ENCODE results near the gene PAK3. TPM values are rescaled to one million over a fixed set of nuclear protein-coding genes. Genes with fewer than 3 reads are reported as not detected.

PAK3 gene
- total RNA-seq, 2 donors from 2014 or later, result 1.4 to 2.7 TPM

DNA sequence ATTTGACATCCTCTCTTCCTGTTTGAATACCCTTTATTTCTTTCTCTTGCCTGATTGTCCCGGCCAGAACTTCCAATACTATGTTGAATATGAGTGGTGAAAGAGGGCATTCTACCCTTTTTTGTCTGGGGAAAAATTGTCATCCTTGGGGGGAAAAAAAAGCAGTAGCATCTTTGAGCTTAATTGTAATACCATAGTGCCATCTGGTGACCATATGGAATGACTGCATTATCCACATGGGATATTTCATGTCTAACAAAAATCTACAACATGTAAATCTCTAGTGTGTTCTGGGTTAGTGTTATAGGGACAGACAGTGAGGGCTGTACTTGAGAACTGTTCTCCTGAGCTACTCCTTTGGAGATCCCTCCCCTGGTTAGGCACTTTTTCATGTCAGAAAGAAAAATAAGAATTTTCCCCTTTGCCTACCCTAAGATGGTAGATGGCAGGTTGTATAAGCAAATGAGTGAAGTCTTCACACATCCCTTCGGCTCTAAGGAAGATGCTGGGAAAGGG, 148.3 kb downstream of the PAK3 start:
- ATAC-seq (no peak), DNase-seq (no peak)
- no peak overlapping the region for H3K27ac Mint-ChIP-seq
- H3K4me1 Mint-ChIP-seq, result no peaks in the 10 kb centered on the region
- no peaks in the 10 kb centered on the region for H3K27me3 Mint-ChIP-seq
- H3K9me3 ChIP-seq (ENCODE audit: control insufficient read depth, low read length, poor library complexity, severe bottlenecking), result no peaks in the 10 kb centered on the region
- H3K36me3 Mint-ChIP-seq (ENCODE audit: low read depth), result no peaks in the 10 kb centered on the region
- H3K4me3 Mint-ChIP-seq, result no peak overlapping the region

DNA sequence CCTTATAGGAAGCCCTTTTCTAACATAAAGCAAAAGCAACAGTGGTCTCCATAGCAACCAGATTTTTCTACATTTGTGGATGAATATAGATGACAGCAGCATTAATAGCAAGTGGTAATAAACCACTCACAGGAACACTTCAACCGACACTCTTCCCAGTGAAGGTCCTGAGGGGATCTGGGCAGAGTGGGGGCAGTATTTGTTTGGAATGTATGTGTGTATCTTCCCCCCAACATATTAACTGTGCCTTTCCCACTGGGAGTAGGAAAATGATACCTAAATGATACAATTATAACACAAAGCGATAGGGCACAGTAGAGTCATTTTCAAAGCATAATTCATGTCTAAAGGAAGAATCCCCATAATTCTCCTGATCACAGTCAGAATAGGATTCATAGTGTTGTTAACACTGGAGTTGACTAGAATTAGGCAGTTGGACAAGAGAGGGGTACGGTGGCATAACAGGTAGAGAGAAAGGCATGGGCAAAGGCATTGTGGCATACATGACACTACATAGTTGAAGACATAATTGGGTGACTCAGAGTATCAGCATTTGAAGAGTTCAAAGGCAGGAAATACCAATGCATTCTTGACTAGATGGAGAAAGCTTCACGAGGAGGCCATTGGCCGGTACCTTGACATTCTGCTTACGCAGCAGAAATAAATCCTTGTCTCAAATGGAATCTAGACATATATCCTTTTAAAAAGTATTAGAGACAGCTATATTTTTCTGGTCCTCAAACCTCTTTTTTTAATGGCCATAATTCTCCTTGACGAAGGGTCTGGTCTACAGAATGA, 159.1 kb downstream of the PAK3 start:
- no peak for DNase-seq
- Mint-ChIP-seq H3K4me3 (no peak overlapping the region), H3K27ac (no peak overlapping the region), H3K27me3 (no peaks in the 10 kb centered on the region), H3K4me1 (no peaks in the 10 kb centered on the region), H3K36me3 (ENCODE audit: low read depth) (no peaks in the 10 kb centered on the region)
- H3K9me3 ChIP-seq (ENCODE audit: control insufficient read depth, low read length, poor library complexity, severe bottlenecking), result no peaks in the 10 kb centered on the region
- no peak for ATAC-seq

DNA sequence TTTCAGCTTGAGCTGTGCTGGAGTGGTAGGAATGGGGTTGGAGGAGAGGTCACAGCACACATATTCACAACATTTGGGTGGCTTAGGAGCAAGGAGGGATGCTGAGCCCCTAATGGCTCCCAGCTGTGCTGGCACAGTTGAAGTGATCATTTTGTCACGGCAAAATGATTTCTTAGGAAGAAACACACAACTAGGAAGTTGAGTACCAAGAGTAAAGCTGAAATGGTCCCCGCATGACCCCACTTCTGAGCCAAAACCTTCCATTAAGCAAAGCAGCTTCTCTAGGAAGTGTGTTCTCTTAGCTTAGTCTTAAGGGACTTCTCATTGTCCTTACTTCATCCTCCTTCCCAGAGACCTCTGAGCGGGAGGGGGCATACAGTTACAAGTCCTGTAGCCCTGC, 161.7 kb downstream of the PAK3 start:
- no peak overlapping the region for H3K27ac Mint-ChIP-seq
- H3K27me3 Mint-ChIP-seq, result peaks cover 6% of the 10 kb centered on the region
- ATAC-seq, result no peak
- no peaks in the 10 kb centered on the region for H3K4me1 Mint-ChIP-seq
- H3K9me3 ChIP-seq (ENCODE audit: control insufficient read depth, low read length, poor library complexity, severe bottlenecking), result no peaks in the 10 kb centered on the region
- no peak overlapping the region for H3K4me3 Mint-ChIP-seq
- DNase-seq, result no peak
- H3K36me3 Mint-ChIP-seq (ENCODE audit: low read depth), result no peaks in the 10 kb centered on the region

DNA sequence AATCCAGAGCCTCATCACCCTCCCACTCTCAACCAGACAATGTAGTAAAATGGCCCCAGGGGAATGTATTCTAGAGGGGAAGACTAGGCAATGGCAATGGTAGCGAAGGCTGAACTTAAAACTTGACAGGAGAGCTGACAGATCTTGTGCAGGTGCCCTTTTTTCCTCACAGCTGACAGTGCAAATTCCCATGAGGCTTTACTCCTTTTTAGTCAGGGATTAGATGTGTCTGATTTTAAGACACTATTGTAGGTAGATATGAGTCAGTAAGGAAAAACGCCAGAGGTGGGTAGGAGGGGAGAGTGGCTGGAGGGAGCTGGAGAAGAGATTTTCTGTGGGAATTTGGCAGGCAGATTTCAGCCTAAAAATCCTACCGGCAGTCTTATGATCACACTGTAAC, 163.6 kb downstream of the PAK3 start:
- ATAC-seq, result no peak
- H3K27ac Mint-ChIP-seq, result no peak overlapping the region
- peaks cover 6% of the 10 kb centered on the region for H3K27me3 Mint-ChIP-seq
- no peaks in the 10 kb centered on the region for H3K9me3 ChIP-seq (ENCODE audit: control insufficient read depth, low read length, poor library complexity, severe bottlenecking)
- H3K36me3 Mint-ChIP-seq (ENCODE audit: low read depth), result no peaks in the 10 kb centered on the region
- DNase-seq, result no peak
- H3K4me1 Mint-ChIP-seq, result no peaks in the 10 kb centered on the region
- H3K4me3 Mint-ChIP-seq, result no peak overlapping the region

DNA sequence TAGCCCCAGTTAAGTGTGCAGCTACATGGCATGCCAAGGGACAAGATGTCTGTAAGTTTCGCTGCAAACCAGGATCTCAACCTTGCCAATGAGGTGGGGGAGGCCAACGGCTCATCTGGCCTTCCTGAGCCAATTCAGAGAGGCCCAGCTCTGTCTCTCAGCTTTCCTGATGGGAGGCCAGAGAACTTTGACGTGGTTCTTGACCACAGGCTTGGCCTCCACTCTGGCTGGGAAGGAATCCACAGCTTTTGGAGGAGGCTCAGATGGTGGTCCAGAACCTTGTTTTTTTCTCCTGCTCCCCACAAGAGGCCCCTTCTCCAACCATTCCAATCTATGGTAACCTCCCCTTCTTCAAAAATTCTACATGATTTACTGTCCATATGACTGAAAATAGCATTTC, 164.5 kb downstream of the PAK3 start:
- no peaks in the 10 kb centered on the region for H3K9me3 ChIP-seq (ENCODE audit: control insufficient read depth, low read length, poor library complexity, severe bottlenecking)
- Mint-ChIP-seq H3K4me1 (no peaks in the 10 kb centered on the region), H3K36me3 (ENCODE audit: low read depth) (no peaks in the 10 kb centered on the region), H3K4me3 (no peak overlapping the region), H3K27me3 (peaks cover 6% of the 10 kb centered on the region), H3K27ac (no peak overlapping the region)
- DNase-seq (no peak), ATAC-seq (no peak)

DNA sequence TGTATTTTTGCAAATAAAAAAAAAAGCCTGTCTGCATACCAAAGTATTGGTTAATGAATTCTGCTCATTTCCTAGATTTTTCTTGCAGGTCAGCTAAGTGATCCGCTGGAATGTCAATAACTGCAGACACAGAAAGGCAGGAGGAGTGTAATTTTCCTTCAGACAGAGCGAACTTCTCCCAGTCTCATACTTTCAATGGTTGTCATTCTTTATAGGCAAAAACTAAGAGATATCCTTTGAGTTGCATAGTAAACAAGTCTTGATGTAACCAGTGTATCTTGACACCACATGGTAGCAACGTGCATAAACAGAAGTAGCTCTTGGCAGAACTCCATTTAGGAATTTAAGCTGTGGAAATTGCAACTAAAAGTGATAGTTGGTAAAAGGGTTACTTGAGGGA, 166.1 kb downstream of the PAK3 start:
- Mint-ChIP-seq H3K4me3 (no peak overlapping the region), H3K36me3 (ENCODE audit: low read depth) (no peaks in the 10 kb centered on the region), H3K27me3 (peaks cover 15% of the 10 kb centered on the region), H3K27ac (no peak overlapping the region), H3K4me1 (no peaks in the 10 kb centered on the region)
- no peaks in the 10 kb centered on the region for H3K9me3 ChIP-seq (ENCODE audit: control insufficient read depth, low read length, poor library complexity, severe bottlenecking)
- DNase-seq, result no peak
- ATAC-seq, result no peak

DNA sequence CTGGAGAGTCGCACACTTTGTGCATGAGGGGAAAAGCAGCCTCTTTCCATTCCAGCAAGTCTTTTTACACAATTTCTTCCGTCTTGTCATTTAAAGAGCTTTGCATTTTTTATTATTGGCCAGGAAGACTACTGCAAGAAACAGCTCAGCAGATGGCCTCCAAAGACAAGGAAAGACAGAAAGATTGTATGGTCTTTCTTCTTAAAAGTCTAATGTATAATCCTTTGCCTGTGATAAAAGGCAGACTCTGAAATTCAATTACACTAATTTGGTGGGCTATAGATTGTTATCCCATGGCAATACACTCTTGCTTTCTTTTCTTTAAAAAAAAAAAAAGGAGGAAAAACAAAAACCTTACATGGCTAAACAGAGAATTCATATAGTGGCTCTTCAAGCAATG, 168.4 kb downstream of the PAK3 start:
- Mint-ChIP-seq H3K4me1 (no peaks in the 10 kb centered on the region), H3K27ac (no peak overlapping the region), H3K27me3 (peaks cover 15% of the 10 kb centered on the region), H3K36me3 (ENCODE audit: low read depth) (no peaks in the 10 kb centered on the region), H3K4me3 (no peak overlapping the region)
- no peak for ATAC-seq
- no peak for DNase-seq
- no peaks in the 10 kb centered on the region for H3K9me3 ChIP-seq (ENCODE audit: control insufficient read depth, low read length, poor library complexity, severe bottlenecking)

DNA sequence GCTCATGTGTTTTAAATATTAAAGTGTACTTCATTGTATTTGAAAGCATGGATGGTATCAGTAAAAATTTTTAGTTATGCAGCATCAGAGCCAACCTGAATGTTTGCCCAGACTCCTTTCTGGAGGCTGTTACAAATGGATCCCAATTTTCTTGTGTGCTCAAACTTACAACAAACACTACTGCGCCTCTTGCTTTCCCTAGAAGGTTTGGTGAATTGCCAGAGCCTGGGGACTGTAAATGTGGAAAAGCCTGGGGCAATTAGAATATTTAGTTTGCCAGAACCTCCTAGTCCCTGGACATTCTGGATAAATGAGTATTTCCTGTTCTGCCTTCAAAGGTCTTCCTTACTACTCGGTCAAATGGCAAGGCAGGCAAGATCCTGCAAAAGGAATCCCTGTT, 169.5 kb downstream of the PAK3 start:
- H3K27me3 Mint-ChIP-seq, result peaks cover 14% of the 10 kb centered on the region
- H3K4me3 Mint-ChIP-seq, result no peak overlapping the region
- H3K36me3 Mint-ChIP-seq (ENCODE audit: low read depth), result no peaks in the 10 kb centered on the region
- DNase-seq (no peak), ATAC-seq (no peak)
- H3K9me3 ChIP-seq (ENCODE audit: control insufficient read depth, low read length, poor library complexity, severe bottlenecking), result no peaks in the 10 kb centered on the region
- H3K27ac Mint-ChIP-seq, result no peak overlapping the region
- no peaks in the 10 kb centered on the region for H3K4me1 Mint-ChIP-seq

DNA sequence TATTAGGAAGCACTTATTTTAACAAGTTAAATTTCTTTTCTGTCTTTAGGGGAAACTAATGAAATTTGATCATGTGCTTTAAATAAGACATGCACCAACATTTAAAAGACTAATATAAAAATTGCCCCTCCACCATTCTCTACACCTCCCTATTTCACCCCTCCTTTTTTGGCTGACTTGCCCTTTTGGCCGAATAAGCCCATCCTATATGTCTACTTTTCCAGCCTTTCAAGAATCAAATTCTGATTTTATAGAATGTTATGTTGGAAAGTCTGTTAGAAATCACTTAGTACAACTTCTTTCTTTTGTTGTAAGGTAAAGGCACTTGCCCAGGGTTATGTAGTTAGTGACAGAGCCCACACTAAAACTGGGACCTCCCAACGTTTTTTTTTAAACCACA, 172.5 kb downstream of the PAK3 start:
- Mint-ChIP-seq H3K36me3 (ENCODE audit: low read depth) (no peaks in the 10 kb centered on the region), H3K4me1 (peaks cover 3% of the 10 kb centered on the region), H3K4me3 (no peak overlapping the region), H3K27ac (no peak overlapping the region), H3K27me3 (peaks cover 10% of the 10 kb centered on the region)
- ATAC-seq (no peak), DNase-seq (no peak)
- H3K9me3 ChIP-seq (ENCODE audit: control insufficient read depth, low read length, poor library complexity, severe bottlenecking), result no peaks in the 10 kb centered on the region

DNA sequence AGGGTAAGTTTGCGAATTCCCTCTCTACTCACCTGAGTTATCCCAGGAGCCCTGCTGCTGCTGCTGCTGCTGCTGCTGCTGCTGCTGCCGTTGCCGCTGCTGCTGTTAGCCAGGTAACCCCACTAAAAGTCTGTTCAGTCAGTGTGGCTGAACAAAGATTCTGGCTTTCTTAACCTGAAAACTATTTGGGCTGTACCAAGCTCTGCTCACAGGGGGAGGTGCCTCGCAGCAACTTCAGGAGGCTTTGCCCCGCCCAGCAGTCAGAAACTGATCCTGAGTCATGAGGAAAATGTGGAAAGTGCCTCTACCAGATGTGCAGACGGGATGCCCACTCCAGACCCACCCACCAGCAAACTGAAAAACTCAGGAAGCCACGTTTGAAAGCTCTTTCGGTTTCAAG, 174.3 kb downstream of the PAK3 start, which contains the start of gene CAPN6:
TSS of gene CAPN6 (minus strand) at position 145 of the 400 bp plus-strand sequence. CDS start 6,547 bp downstream, outside the sequence.
- Mint-ChIP-seq H3K36me3 (ENCODE audit: low read depth) (no peaks in the 10 kb centered on the region), H3K27ac (no peak within 1 kb of the TSS), H3K27me3 (peaks cover 11% of the 10 kb centered on the region), H3K4me1 (peaks cover 3% of the 10 kb centered on the region), H3K4me3 (no peak within 1 kb of the TSS)
- no peaks in the 10 kb centered on the region for H3K9me3 ChIP-seq (ENCODE audit: control insufficient read depth, low read length, poor library complexity, severe bottlenecking)
- ATAC-seq, result no peak
- DNase-seq, result no peak

Other genes with a start within 250 kb of the PAK3 start
- not detected for gene CAPN6, start 174.3 kb downstream of the PAK3 start, total RNA-seq

All from T-helper 17 cell (primary cell).